GM18526 (cell line): ENCODE results near the gene TDRD7.

ENCODE experiments used
- POLR2A ChIP-seq: IDR thresholded peaks from 3 replicates; pipeline ENCODE4 v1.6.1; 2011; ENCODE audit not compliant: insufficient read length; ENCODE audit errors: extremely low read depth

The TDRD7 gene

GRCh38 chr9:97475059-97475458 is 63.2 kb downstream of the TDRD7 start:
- no peak for TF ChIP-seq POLR2A

- no peak for TF ChIP-seq POLR2A
Measured at GRCh38 chr9:97478301-97478981, 66.5 kb downstream of the TDRD7 start.

- TF ChIP-seq POLR2A = no peak
Measured at GRCh38 chr9:97479496-97480159, 67.7 kb downstream of the TDRD7 start.

GRCh38 chr9:97480174-97480573 is 68.3 kb downstream of the TDRD7 start:
- no peak for TF ChIP-seq POLR2A

- TF ChIP-seq POLR2A = no peak
Measured at GRCh38 chr9:97480749-97481148, 68.9 kb downstream of the TDRD7 start.

GRCh38 chr9:97484134-97484533 is 72.2 kb downstream of the TDRD7 start:
- TF ChIP-seq POLR2A = no peak

- no peak for TF ChIP-seq POLR2A
Measured at GRCh38 chr9:97487107-97487506, 75.2 kb downstream of the TDRD7 start.

GRCh38 chr9:97487861-97488260 is 76.0 kb downstream of the TDRD7 start:
- no peak for TF ChIP-seq POLR2A

- no peak for TF ChIP-seq POLR2A
Measured at GRCh38 chr9:97491216-97491999, 79.5 kb downstream of the TDRD7 start.

- TF ChIP-seq POLR2A = no peak
Measured at GRCh38 chr9:97500263-97500662, 88.4 kb downstream of the TDRD7 start.

GRCh38 chr9:97500765-97501176 is 88.9 kb downstream of the TDRD7 start:
- TF ChIP-seq POLR2A = no peak

GRCh38 chr9:97501177-97501971 is 89.5 kb downstream of the TDRD7 start, which contains the start of gene TMOD1:
TSS of gene TMOD1 (plus strand) at chr9:97501666. CDS start at chr9:97524189, 22,523 bp downstream.
- no peak for TF ChIP-seq POLR2A

GRCh38 chr9:97501972-97502221 is 90.0 kb downstream of the TDRD7 start:
- TF ChIP-seq POLR2A = no peak

- no peak for TF ChIP-seq POLR2A
Measured at GRCh38 chr9:97502222-97502983, 90.5 kb downstream of the TDRD7 start.
